GM19025 (cell line): ENCODE results near the gene IRAK2.
"Not testable (repeated sequence)": the region's sequence is repeated elsewhere in the genome, so short reads cannot be mapped to it uniquely, and the experiment has no call there.

Experiments used
- ATAC-seq: cut with Tn5 transposase; IDR thresholded peaks from one replicate; pipeline ENCODE4 v1.9.1; 2021; ENCODE audit warnings: mild to moderate bottlenecking, low read depth, moderate library complexity; ENCODE audit not compliant: unreplicated experiment

IRAK2 gene

GRCh38 chr3:10157031-10157430, 7.7 kb upstream of the IRAK2 start:
- ATAC-seq = no peak

GRCh38 chr3:10158555-10158954, 6.2 kb upstream of the IRAK2 start:
- not testable (repeated sequence) for ATAC-seq

- ATAC-seq = no peak
Measured at GRCh38 chr3:10160346-10160745, 4.4 kb upstream of the IRAK2 start.

- no peak for ATAC-seq
Measured at GRCh38 chr3:10160925-10161324, 3.8 kb upstream of the IRAK2 start.

GRCh38 chr3:10162185-10162584, 2.5 kb upstream of the IRAK2 start:
- no peak for ATAC-seq

GRCh38 chr3:10164201-10164545, 546 bp upstream of the IRAK2 start:
- ATAC-seq = not testable (repeated sequence)

GRCh38 chr3:10166213-10166604, 1.5 kb downstream of the IRAK2 start:
- no peak for ATAC-seq

GRCh38 chr3:10169000-10169496, 4.3 kb downstream of the IRAK2 start:
- no peak for ATAC-seq

GRCh38 chr3:10170915-10171478, 6.3 kb downstream of the IRAK2 start:
- no peak for ATAC-seq

- no peak for ATAC-seq
Measured at GRCh38 chr3:10173095-10173925, 8.6 kb downstream of the IRAK2 start.

- ATAC-seq = no peak
Measured at GRCh38 chr3:10173926-10174435, 9.3 kb downstream of the IRAK2 start.

- not testable (repeated sequence) for ATAC-seq
Measured at GRCh38 chr3:10175334-10175733, 10.6 kb downstream of the IRAK2 start.

GRCh38 chr3:10176150-10176549, 11.4 kb downstream of the IRAK2 start:
- not testable (repeated sequence) for ATAC-seq

- no peak for ATAC-seq
Measured at GRCh38 chr3:10177737-10178136, 13.0 kb downstream of the IRAK2 start.

- ATAC-seq = no peak
Measured at GRCh38 chr3:10178892-10179291, 14.2 kb downstream of the IRAK2 start.

- no peak for ATAC-seq
Measured at GRCh38 chr3:10180289-10180688, 15.6 kb downstream of the IRAK2 start.

GRCh38 chr3:10180738-10181295, 16.1 kb downstream of the IRAK2 start:
- no peak for ATAC-seq

GRCh38 chr3:10182950-10183349, 18.2 kb downstream of the IRAK2 start:
- ATAC-seq = no peak

GRCh38 chr3:10184250-10184649, 19.5 kb downstream of the IRAK2 start:
- no peak for ATAC-seq

GRCh38 chr3:10185804-10186762, 21.4 kb downstream of the IRAK2 start:
- ATAC-seq = no peak
